Peyer's patch (tissue), 4 donors: ENCODE measurements around the gene LCN1. TPM values are rescaled to one million over a fixed set of nuclear protein-coding genes. Genes with fewer than 3 reads are reported as not detected.
A peak's percentile ranks its signal among the peaks of the same experiment; 100 is the strongest.

Source experiments
- DNase-seq, 3 donors: peaks; one replicate each; pipeline ENCODE4 v3.0.0-alpha.2; 2017 to 2019
- H3K27ac ChIP-seq, 4 donors: fragments of 200-600 bp; sonication (generic); one replicate each; pipeline ENCODE4 v1.5.1; 2016 to 2019
- H3K27me3 ChIP-seq, 2 donors: fragments of 200-600 bp; sonication (generic); one replicate each; pipeline ENCODE4 v1.5.1; 2019
- H3K36me3 ChIP-seq, 3 donors: fragments of 200-600 bp; sonication (generic); one replicate each; pipeline ENCODE4 v1.5.1; 2016 to 2019
- H3K4me1 ChIP-seq, 4 donors: fragments of 200-600 bp; sonication (generic); one replicate each; pipeline ENCODE4 v1.5.1; 2016 to 2019
- H3K4me3 ChIP-seq, 4 donors: fragments of 200-600 bp; sonication (generic); 1 replicate in 3 of 4; 2 replicates in 1 of 4; pipeline ENCODE4 v1.5.1; 2016 to 2019; ENCODE audit warnings: mild to moderate bottlenecking in 1 of 4
- H3K9me3 ChIP-seq, 4 donors: fragments of 200-600 bp; sonication (generic); one replicate each; pipeline ENCODE4 v1.5.1; 2016 to 2019; ENCODE audit warnings: mild to moderate bottlenecking in 1 of 4
- POLR2A ChIP-seq, 2 donors: fragments of 450-650 bp; IDR thresholded peaks; one replicate each; pipeline ENCODE4 v1.5.1; 2017; ENCODE audit warnings: antibody characterized with exemption in 2 of 2, mild to moderate bottlenecking in 2 of 2, moderate library complexity in 2 of 2
- total RNA-seq, 4 donors: library from RNA; depleted of rRNA; stranded (reverse); fragments of >200 nt; gene quantifications; one replicate each; pipeline ENCODE4 v1.1.0, GENCODE V29; 2016
- TF ChIP-seq, protein P1 (sequence below), 6 experiments: fragments of 450-650 bp in 4 of 6; fragments of 200-600 bp in 2 of 6; sonication (generic) in 1 of 6; IDR thresholded peaks; one replicate each; pipeline ENCODE4 v1.5.1; 2017 to 2019; ENCODE audit warnings: antibody characterized with exemption in 6 of 6, mild to moderate bottlenecking in 3 of 6, moderate library complexity in 1 of 6

Gene LCN1
- total RNA-seq, 4 donors from 2014 or later: not detected

DNA sequence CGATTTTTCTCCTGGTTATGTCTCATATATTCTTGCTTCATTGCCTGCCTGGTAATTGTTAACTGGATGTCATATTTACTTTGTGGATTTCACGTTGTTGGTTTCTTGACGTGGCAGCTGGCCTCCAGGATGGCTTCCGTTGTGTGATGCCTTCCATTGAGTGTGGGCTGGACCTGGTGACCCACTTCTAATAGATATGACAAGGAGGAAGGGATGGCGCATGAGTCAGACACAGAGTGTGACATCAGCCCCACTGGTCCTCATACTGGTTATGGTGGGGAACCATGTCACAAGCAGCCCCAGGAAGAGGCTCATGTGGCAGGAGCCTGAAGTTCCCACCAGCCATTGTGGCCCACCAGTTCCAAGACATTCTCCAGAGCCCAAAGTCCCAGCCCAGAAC lies 34.0 kb downstream of the LCN1 start:
- TF ChIP-seq, protein P1, sequence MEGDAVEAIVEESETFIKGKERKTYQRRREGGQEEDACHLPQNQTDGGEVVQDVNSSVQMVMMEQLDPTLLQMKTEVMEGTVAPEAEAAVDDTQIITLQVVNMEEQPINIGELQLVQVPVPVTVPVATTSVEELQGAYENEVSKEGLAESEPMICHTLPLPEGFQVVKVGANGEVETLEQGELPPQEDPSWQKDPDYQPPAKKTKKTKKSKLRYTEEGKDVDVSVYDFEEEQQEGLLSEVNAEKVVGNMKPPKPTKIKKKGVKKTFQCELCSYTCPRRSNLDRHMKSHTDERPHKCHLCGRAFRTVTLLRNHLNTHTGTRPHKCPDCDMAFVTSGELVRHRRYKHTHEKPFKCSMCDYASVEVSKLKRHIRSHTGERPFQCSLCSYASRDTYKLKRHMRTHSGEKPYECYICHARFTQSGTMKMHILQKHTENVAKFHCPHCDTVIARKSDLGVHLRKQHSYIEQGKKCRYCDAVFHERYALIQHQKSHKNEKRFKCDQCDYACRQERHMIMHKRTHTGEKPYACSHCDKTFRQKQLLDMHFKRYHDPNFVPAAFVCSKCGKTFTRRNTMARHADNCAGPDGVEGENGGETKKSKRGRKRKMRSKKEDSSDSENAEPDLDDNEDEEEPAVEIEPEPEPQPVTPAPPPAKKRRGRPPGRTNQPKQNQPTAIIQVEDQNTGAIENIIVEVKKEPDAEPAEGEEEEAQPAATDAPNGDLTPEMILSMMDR (IDR thresholded peaks at IDR 0.05): no peak
- no peak for TF ChIP-seq POLR2A (IDR thresholded peaks at IDR 0.05)
- no peaks in the 10 kb centered on the region for H3K9me3 ChIP-seq
- H3K27ac ChIP-seq: peak overlapping the region in 1 of 4 donors; percentile 17
- no peak for DNase-seq
- no peaks in the 10 kb centered on the region for H3K4me1 ChIP-seq
- H3K36me3 ChIP-seq: no peaks in the 10 kb centered on the region
- H3K27me3 ChIP-seq: no peaks in the 10 kb centered on the region
- H3K4me3 ChIP-seq: no peak overlapping the region

DNA sequence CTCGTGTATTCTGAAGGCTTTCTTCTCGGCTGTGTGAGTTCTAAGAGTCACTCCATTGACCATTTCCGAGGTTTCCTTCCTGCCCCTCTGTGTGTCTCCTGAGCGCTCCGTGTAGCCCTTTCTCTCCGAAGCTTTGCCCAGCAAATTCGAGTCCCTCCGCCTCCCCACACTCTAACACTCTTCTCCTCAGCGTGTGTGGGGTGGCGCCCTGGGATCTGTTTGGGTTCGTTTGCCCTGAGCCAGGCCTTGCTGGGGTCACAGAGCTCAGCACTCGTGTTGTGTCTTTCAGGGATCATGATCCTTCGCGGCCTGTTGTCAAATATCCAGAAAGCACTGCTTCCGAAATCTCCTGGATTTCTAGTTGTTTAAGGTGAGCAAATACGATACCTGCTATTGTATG lies 34.7 kb downstream of the LCN1 start:
- H3K4me1 ChIP-seq: no peaks in the 10 kb centered on the region
- no peak for DNase-seq
- no peaks in the 10 kb centered on the region for H3K27me3 ChIP-seq
- H3K27ac ChIP-seq: no peak overlapping the region
- no peaks in the 10 kb centered on the region for H3K9me3 ChIP-seq
- TF ChIP-seq POLR2A (IDR thresholded peaks at IDR 0.05): no peak
- TF ChIP-seq, protein P1 (IDR thresholded peaks at IDR 0.05): no peak
- no peak overlapping the region for H3K4me3 ChIP-seq
- H3K36me3 ChIP-seq: no peaks in the 10 kb centered on the region

DNA sequence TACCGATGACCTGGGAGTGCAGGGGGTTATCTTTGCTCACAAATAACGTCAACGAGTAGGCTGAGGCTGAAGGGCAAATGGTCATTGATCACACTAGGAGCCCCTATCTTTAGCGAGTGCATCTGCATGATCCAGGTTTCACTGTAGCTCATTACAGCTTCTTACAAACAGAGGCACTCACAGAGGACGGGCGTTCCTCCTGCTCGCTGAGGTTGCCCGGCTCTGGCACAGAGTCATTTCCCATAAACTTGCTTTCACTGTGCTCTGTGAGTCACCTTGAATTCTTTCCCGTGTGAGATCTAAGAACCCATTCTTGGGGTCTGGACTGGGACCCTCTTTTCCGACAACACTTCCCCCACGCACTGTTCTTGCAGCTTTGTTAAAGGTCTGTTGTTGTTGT lies 38.4 kb downstream of the LCN1 start:
- Histone ChIP-seq H3K27ac (no peak overlapping the region), H3K9me3 (no peaks in the 10 kb centered on the region), H3K27me3 (no peaks in the 10 kb centered on the region), H3K36me3 (no peaks in the 10 kb centered on the region), H3K4me3 (no peak overlapping the region), H3K4me1 (no peaks in the 10 kb centered on the region)
- DNase-seq: no peak
- no peak for TF ChIP-seq POLR2A (IDR thresholded peaks at IDR 0.05)
- TF ChIP-seq, protein P1 (IDR thresholded peaks at IDR 0.05): no peak

DNA sequence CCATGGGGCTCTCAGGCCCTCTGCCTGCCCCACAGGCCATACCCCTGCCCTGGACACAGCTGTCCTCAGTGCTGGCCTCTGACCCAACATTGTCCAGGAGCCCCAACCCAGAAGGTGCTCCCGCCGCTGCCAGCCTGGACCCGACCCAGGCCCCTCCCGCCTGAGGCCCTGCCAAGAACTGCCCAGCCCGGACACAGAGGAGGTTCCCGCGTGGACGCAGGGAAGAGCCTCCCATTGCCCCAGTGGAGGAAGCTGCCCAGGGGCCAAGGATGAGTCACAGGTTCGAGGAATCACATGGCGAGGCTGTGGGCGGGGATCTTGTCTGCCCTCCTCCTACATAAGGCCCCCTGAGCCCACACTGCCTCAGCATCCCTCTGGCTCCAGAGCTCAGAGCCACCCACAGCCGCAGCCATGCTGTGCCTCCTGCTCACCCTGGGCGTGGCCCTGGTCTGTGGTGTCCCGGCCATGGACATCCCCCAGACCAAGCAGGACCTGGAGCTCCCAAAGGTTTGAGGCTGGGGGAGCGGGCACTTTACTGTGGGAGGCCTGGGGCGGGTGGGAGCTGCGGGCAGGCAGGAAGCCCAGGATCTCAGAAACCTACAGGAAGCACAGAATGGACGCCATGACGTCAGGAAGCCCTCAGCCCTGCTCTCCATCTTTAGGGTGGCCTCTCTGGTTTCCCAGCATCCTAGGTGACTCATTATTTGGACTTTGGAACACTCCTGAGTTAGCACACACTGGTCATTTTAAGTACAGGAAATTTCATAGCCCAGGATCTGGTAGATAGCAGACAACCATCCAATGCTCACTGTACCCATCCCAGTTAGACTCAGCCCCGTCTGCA lies 40.4 kb downstream of the LCN1 start, which contains the start of gene PAEP:
TSS of gene PAEP (plus strand) at position 366 of the 844 bp plus-strand sequence.
- H3K4me3 ChIP-seq: no peak within 1 kb of the TSS
- no peaks in the 10 kb centered on the region for H3K9me3 ChIP-seq
- TF ChIP-seq, protein P1 (IDR thresholded peaks at IDR 0.05): no peak
- no peak for TF ChIP-seq POLR2A (IDR thresholded peaks at IDR 0.05)
- no peaks in the 10 kb centered on the region for H3K4me1 ChIP-seq
- no peaks in the 10 kb centered on the region for H3K27me3 ChIP-seq
- H3K27ac ChIP-seq: no peak within 1 kb of the TSS
- DNase-seq: peak in 1 of 3 donors; percentile 39
- H3K36me3 ChIP-seq: no peaks in the 10 kb centered on the region

DNA sequence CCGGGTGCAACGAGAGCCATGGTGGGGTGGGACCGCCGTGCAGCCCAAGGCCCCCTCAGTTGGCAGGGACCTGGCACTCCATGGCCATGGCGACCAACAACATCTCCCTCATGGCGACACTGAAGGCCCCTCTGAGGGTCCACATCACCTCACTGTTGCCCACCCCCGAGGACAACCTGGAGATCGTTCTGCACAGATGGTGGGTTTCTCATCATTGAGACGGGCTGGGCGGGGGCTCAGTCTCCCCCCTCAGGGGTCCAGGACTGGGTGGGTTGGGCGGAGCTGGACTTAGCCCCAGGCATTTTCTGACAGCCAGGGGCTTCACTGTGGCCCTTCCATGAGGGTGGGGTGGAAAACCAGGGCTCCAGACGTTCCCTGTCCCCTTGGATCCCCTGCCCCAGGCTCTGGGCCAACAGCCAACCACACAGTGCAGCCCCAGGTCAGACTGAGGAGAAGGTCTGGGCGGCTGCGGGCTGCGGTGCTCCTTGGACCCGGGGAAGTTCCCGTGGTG lies 41.0 kb downstream of the LCN1 start:
- TF ChIP-seq, protein P1 (IDR thresholded peaks at IDR 0.05): no peak
- no peak for TF ChIP-seq POLR2A (IDR thresholded peaks at IDR 0.05)
- Histone ChIP-seq H3K27me3 (no peaks in the 10 kb centered on the region), H3K27ac (no peak overlapping the region)

More for the DNA sequence above, 41.0 kb downstream of the LCN1 start:
- H3K36me3 ChIP-seq: no peaks in the 10 kb centered on the region
- H3K4me1 ChIP-seq: no peaks in the 10 kb centered on the region
- DNase-seq: peak in 1 of 3 donors; percentile 30
- no peak overlapping the region for H3K4me3 ChIP-seq
- H3K9me3 ChIP-seq: no peaks in the 10 kb centered on the region
